ENCODE measurements around the gene KAZN. TPM values are rescaled to one million over a fixed set of nuclear protein-coding genes. Genes with fewer than 3 reads are reported as not detected.

KAZN gene
- total and polyA plus RNA-seq, 2 of the 8 experiments (the other 6 are each of a cell fraction or from before 2014, with no cell fraction given): 3.7 to 11.8 TPM

GRCh38 chr1:15090373-15090772, 491.9 kb downstream of the KAZN start:
- Histone ChIP-seq H3K79me1 (ENCODE audit: low read depth, low read length) (no peaks in the 10 kb centered on the region), H2BK20ac (ENCODE audit: low read length) (no peak overlapping the region), H3K36me3 (ENCODE audit: control insufficient read depth in 2 of 4, insufficient read depth in 4 of 4, low read length in 3 of 4) (no peaks in the 10 kb centered on the region), H2AFZ (ENCODE audit: low read length) (peak overlapping the region; percentile 95; the same call in 1 of the 2 replicates), H4K20me1 (replicated peaks in 1 of 2; ENCODE audit: control insufficient read depth in 1 of 2, insufficient read depth in 2 of 2, low read length in 2 of 2) (no peaks in the 10 kb centered on the region), H3K27me3 (replicated peaks in 1 of 4; ENCODE audit: control insufficient read depth in 3 of 4, extremely low read depth in 1 of 4, insufficient read depth in 3 of 4, low read length in 3 of 4) (no peaks in the 10 kb centered on the region; a peak in 2 of 7 replicates), H3K9me3 (ENCODE audit: insufficient read depth in 2 of 2, low read depth in 1 of 2, low read length in 1 of 2) (no peaks in the 10 kb centered on the region), H3K9ac (replicated peaks in 1 of 4; ENCODE audit: extremely low read depth in 1 of 4, low read depth in 3 of 4, low read length in 3 of 4) (no peak overlapping the region), H3K4ac (replicated peaks; ENCODE audit: insufficient read length, low read depth, low read length) (no peak overlapping the region), H4K5ac (ENCODE audit: insufficient read length, low read depth, low read length) (no peak overlapping the region), H3K23me2 (ENCODE audit: low read depth, low read length) (no peaks in the 10 kb centered on the region), H3K4me3 (ENCODE audit: extremely low read depth in 1 of 4, insufficient read depth in 2 of 4, low read depth in 3 of 4, low read length in 4 of 4) (no peak overlapping the region; a peak in 1 of 8 replicates), H2AK5ac (ENCODE audit: low read depth, low read length) (no peak overlapping the region), H3K27ac (ENCODE audit: low read depth, low read length) (0 out of 2 replicates have a peak overlapping the region, but pooled peaks have one; percentile 20), H3K4me1 (replicated peaks in 1 of 4; ENCODE audit: control insufficient read depth in 3 of 4, insufficient read depth in 4 of 4, low read length in 3 of 4) (peaks cover 4 to 14% (median 5%) of the 10 kb centered on the region in 4 experiments), H2BK5ac (ENCODE audit: low read depth, low read length) (no peak overlapping the region; the same call in 1 of the 2 replicates), H4K8ac (ENCODE audit: extremely low read depth, insufficient read depth, low read length) (peak overlapping the region; percentile 54; the same call in 1 of the 2 replicates), H3K18ac (ENCODE audit: extremely low read depth, low read length) (no peak overlapping the region), H4K91ac (replicated peaks; ENCODE audit: insufficient read length, low read length) (no peak overlapping the region), H3K4me2 (ENCODE audit: insufficient read depth in 1 of 2, low read depth in 2 of 2, low read length in 2 of 2) (peak overlapping the region; percentile 51 to 56; a peak in 3 of 4 replicates), H3K14ac (ENCODE audit: insufficient read length) (no peak overlapping the region), H3K56ac (replicated peaks; ENCODE audit: insufficient read length, low read depth, low read length) (no peak overlapping the region), H3K79me2 (ENCODE audit: control insufficient read depth in 1 of 2, insufficient read depth in 2 of 2, low read length in 2 of 2) (no peaks in the 10 kb centered on the region), H2BK120ac (replicated peaks; ENCODE audit: low read depth, low read length) (no peak overlapping the region), H2BK12ac (ENCODE audit: low read depth, low read length) (no peak overlapping the region; the same call in 1 of the 2 replicates), H2BK15ac (ENCODE audit: low read length) (no peak overlapping the region; the same call in 1 of the 2 replicates), H3K23ac (ENCODE audit: insufficient read length) (no peak overlapping the region)
- POLR2A ChIA-PET (ENCODE audit: partially characterized antibody): interaction anchor here (0.6 to 1.3 kb wide), 3 partner anchors 21 to 554 kb away, joined by 3 read pairs; no protein-coding TSS in a partner anchor
- DNase-seq (ENCODE audit: low read depth in 1 of 2, low spot score in 2 of 2) (peak; percentile 25 to 80), FAIRE-seq (peak; percentile 79)
- WGBS, 2 experiments (ENCODE audit: extremely low coverage in 1 of 2, insufficient coverage in 1 of 2, insufficient read length in 1 of 2, insufficient replicate concordance in 2 of 2, low coverage in 1 of 2, low lambda C conversion rate in 2 of 2, missing lambda C conversion rate in 1 of 2): 21% methylated on average over 13 of the region's 13 CpGs; no CpG with 5 or more reads in 1 of the 2 experiments
- CTCF ChIA-PET (ENCODE audit: partially characterized antibody): interaction anchor here (0.9 to 3.4 kb wide), 6 partner anchors 9 to 63 kb away, joined by 3 to 26 read pairs (median 5); no protein-coding TSS in a partner anchor
- TF ChIP-seq SAP30 (IDR thresholded peaks at IDR 0.05; ENCODE audit: insufficient read depth, insufficient replicate concordance, low read length) (peak; percentile 79), FOSL1 (IDR thresholded peaks at IDR 0.05; ENCODE audit: insufficient read depth, low read depth, low read length) (no peak), TEAD4 (IDR thresholded peaks at IDR 0.05; ENCODE audit: low read depth, low read length) (peak; percentile 98), USF2 (IDR thresholded peaks at IDR 0.05; ENCODE audit: low read length) (peak; percentile 33; the same call in 1 of the 2 replicates), CTBP2 (IDR thresholded peaks at IDR 0.05; ENCODE audit: borderline replicate concordance, insufficient read depth, insufficient read length, low read length) (peak; percentile 88), KDM5A (IDR thresholded peaks at IDR 0.05; ENCODE audit: low read length) (no peak), MAX (IDR thresholded peaks at IDR 0.05) (0 out of 2 replicates have a peak, but pooled peaks have one; percentile 17), SIN3A (conservative IDR thresholded peaks at IDR 0.05 in 1 of 2, IDR thresholded peaks at IDR 0.05 in 1 of 2; ENCODE audit: low read depth in 1 of 2, low read length in 2 of 2) (peak; percentile 98 to 100), YY1 (IDR thresholded peaks at IDR 0.05; ENCODE audit: low read depth, low read length) (peak; percentile 63; the same call in 1 of the 2 replicates), E2F6 (IDR thresholded peaks at IDR 0.05) (0 out of 2 replicates have a peak, but pooled peaks have one; percentile 9)
